Stimulated activated CD8-positive, alpha-beta memory T cell treated with anti-CD3 and anti-CD28 coated beads, Interleukin-15, amount 100 ng/mL, for 48 hours (primary cell): ENCODE results near the gene PTPRA.
"Not testable (repeated sequence)": the region's sequence is repeated elsewhere in the genome, so short reads cannot be mapped to it uniquely, and the experiment has no call there.

Source experiments
- DNase-seq, 2 donors: peaks; one replicate each; pipeline ENCODE4 v3.0.0-alpha.2; 2020; ENCODE audit warnings: low read depth in 2 of 2

The PTPRA gene

GRCh38 chr20:2993250-2993649 lies 120.0 kb downstream of the PTPRA start:
- DNase-seq: no peak

- DNase-seq: no peak
Measured at GRCh38 chr20:2995796-2996195, 122.5 kb downstream of the PTPRA start.

- DNase-seq: no peak
Measured at GRCh38 chr20:2998728-2999127, 125.4 kb downstream of the PTPRA start.

GRCh38 chr20:3000852-3001523 lies 127.7 kb downstream of the PTPRA start:
- no peak for DNase-seq

GRCh38 chr20:3003416-3003815 lies 130.1 kb downstream of the PTPRA start:
- DNase-seq: no peak

DNA sequence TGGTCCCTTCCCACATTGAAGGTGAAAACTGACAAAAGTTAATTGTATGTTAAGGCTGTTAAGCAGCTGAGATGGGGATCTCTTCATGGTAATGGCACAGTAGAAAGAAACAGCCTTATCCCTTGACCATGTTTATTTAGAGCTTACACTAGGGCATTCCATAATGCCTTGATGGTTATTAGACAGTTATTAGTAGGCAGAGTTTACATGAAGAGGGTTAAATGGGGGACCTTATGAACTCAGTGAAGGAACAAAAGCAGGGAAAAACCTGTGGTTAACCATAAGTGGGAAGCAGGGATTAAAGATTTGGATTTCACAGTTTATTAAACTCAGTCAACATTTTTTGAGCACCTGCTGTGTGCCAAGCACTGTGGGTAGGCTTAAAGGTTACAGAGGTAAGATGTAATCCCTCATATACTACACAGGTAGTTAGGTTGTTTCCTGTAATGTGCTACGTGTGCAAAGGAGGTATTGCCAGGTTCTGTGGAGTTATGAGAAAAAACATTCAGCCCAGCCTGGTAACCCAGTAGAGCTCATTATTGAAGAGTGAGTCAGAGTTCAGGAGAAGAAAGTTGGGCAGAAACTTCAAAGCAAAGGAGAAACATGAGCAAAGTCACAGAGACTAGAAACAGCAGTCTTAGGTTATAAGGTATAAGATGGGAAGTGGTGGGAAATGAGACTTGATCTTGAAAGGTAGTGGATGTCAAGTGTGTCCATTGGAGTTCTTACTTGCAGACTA lies 137.9 kb downstream of the PTPRA start:
- no peak for DNase-seq

GRCh38 chr20:3011752-3012151 lies 138.5 kb downstream of the PTPRA start:
- peak in 1 of 2 donors; percentile 32 for DNase-seq

DNA sequence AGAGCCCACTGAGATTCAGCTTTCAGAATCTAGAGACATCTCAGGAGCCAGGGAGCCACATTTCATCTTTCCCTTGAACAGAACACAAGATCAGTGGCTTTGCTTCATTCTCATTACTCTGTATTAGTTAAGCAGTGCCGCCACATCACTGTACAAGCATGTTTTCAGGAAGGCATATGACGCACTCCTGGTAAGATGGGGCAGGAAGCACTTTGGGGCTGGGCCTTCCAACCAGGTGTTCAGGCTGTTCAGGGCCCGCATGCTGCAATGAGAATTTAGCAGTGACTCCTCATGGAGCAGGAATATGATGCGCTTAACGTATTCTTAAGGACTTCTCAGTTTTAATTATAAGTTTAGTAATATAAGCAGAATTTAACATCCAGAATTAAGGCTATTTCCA lies 140.5 kb downstream of the PTPRA start:
- no peak for DNase-seq

DNA sequence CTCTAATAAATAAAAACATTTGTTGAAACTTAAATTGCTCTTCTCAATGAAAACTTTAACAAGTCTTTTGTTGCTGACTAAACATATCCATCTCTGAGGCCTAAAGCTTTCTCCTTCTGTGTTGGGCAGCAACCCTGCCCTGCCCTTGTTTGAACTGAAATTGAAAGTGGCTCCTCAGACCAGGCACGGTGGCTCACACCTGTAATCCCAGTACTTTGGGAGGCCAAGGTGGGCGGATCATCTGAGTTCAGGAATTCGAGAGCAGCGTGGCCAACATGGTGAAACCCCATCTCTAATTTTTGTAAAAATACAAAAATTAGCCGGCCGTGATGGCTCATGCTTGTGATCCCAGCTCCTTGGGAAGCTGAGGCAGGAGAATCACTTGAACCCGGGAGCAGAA lies 140.9 kb downstream of the PTPRA start:
- peak in 1 of 2 donors; percentile 35 for DNase-seq

- DNase-seq: peak in 1 of 2 donors; percentile 54
Measured at GRCh38 chr20:3014662-3015061, 141.4 kb downstream of the PTPRA start.

DNA sequence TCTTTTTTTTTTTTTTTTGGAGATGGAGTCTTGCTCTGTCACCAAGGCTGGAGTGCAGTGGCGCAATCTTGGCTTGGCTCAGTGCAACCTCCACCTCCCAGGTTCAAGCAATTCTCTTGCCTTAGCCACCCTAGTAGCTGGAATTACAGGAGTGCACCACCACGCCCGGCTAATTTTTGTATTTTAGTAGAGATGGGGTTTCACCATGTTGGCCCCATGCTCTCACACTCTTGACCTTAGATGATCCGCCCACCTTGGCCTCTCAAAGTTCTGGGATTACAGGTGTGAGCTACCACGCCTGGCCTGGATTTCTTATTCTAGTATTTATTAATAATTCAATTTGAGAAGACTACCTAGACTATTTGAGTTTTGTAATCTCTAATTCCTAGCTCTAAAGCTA lies 142.0 kb downstream of the PTPRA start:
- DNase-seq: not testable (repeated sequence)

- DNase-seq: no peak
Measured at GRCh38 chr20:3021327-3021726, 148.0 kb downstream of the PTPRA start.

GRCh38 chr20:3021777-3022176 lies 148.5 kb downstream of the PTPRA start:
- DNase-seq: no peak

DNA sequence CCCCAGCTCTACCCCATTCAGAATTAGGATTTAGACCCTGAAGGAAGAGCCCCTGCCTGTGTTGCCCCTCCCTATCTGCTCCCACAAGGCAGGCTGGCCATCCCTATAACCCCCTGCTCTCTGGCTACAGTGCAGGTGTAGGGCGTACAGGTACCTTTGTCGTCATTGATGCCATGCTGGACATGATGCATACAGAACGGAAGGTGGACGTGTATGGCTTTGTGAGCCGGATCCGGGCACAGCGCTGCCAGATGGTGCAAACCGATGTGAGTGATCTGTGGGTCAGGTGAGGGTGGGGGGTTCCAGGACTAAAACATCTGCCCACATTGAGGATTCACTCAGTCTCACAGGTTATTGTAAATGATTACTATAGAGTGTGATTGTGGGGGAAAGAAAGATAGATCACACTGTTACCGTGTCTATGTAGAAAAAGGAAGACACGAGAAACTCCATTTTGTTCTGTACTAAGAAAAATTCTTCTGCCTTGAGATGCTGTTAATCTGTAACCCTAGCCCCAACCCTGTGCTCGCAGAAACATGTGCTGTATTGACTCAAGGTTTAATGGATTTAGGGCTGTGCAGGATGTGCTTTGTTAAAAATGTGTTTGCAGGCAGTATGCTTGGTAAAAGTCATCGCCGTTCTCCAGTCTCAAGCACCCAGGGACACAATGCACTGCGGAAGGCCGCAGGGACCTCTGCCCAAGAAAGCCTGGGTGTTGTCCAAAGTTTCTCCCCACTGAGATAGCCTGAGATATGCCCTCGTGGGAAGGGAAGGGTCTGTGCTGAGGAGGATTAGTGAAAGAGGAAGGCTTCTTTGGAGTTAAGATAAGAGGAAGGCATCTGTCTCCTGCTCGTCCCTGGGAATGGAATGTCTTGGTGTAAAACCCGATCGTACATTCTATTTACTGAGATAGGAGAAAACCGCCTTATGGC lies 149.5 kb downstream of the PTPRA start:
- DNase-seq: not testable (repeated sequence)

GRCh38 chr20:3027987-3028386 lies 154.7 kb downstream of the PTPRA start:
- DNase-seq: no peak

GRCh38 chr20:3031524-3032147 lies 158.4 kb downstream of the PTPRA start:
- DNase-seq: no peak

- no peak for DNase-seq
Measured at GRCh38 chr20:3032624-3033023, 159.3 kb downstream of the PTPRA start.

- DNase-seq: no peak
Measured at GRCh38 chr20:3037654-3038053, 164.4 kb downstream of the PTPRA start.

- no peak for DNase-seq
Measured at GRCh38 chr20:3038454-3038853, 165.2 kb downstream of the PTPRA start.

DNA sequence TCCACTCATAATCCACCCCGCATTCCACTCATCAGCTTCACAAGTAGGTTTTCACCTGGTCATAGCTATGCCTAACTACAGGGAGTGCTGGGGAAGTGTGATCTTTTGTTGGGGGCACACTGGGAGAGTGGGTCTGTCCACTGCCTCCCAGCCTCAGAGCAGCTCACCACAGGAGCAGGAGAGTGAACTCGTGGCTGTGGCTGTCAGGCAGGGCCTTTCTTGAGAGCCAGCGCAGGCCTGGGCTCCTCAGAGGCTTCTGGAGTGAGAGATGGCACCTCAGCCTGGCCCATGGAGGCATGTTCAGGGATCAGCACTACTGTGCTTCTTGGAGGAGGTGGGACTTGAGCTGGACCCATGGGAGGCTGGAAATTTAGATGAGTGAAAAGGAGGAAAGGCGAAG lies 166.1 kb downstream of the PTPRA start:
- no peak for DNase-seq

GRCh38 chr20:3040086-3040485 lies 166.8 kb downstream of the PTPRA start:
- DNase-seq: no peak

- DNase-seq: no peak
Measured at GRCh38 chr20:3041854-3042409, 168.7 kb downstream of the PTPRA start.
